ENCODE measurements around the gene POMGNT2.

The POMGNT2 gene

DNA sequence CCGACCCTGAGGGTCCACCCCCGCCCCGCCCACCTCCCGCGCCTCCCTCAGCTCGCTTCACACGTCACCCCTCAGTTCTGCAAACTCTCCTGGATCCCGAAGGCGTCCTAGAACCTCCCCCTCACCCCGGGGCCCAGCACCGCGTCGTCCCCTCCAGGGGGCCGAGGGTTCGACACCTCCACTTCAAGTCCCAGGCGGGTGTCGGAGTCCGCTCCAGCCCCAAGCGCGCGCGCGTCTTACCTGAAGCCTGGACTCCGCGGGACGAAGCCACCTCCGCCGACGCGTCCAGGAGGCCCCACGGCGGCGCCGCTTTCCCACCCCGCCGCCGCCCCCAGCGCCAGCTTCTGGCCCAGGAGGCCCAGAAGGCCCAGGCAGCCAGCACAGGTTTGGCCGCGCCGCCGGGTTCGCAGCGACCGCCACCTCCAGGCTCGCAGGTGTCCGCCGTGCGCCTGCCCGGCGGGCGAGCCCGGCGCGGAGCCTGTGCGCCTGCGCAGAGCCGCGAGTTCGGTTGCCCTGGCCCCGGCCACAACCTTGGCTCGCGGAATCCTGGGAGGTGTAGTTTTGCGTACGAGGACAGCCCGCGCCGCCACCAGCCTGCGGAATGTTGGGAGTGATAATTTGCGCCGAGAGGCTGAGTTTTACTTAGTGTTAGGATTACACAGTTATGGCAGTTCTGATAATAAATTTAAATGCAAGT, at the start of gene POMGNT2:
Gene POMGNT2 (minus strand): TSS at position 484 of the 697 bp plus-strand sequence. CDS start 24,648 bp downstream, outside the sequence.
- DNase-seq (ENCODE audit: low read depth), result peak; percentile 58

DNA sequence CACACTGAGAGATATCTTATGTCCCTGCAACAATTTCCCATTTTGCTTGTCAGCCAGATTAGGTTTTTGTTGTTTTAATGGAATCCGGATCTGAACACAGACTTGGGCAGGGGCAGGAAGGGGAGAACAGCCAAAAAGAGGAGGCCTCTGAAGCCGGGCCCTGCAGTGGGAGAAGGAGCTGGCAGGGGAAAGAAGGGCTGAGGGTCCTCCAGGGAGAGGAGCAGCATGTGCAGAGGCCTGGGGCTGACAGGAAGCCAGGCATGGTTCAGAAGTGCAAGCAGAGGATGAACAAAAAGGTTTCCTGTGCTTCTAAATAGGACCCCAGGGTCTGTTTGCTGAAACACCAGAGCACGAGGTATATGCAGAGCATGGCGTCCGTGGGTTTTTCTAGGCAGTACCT, 49.1 kb upstream of the POMGNT2 start:
- DNase-seq (ENCODE audit: low read depth), result no peak

DNA sequence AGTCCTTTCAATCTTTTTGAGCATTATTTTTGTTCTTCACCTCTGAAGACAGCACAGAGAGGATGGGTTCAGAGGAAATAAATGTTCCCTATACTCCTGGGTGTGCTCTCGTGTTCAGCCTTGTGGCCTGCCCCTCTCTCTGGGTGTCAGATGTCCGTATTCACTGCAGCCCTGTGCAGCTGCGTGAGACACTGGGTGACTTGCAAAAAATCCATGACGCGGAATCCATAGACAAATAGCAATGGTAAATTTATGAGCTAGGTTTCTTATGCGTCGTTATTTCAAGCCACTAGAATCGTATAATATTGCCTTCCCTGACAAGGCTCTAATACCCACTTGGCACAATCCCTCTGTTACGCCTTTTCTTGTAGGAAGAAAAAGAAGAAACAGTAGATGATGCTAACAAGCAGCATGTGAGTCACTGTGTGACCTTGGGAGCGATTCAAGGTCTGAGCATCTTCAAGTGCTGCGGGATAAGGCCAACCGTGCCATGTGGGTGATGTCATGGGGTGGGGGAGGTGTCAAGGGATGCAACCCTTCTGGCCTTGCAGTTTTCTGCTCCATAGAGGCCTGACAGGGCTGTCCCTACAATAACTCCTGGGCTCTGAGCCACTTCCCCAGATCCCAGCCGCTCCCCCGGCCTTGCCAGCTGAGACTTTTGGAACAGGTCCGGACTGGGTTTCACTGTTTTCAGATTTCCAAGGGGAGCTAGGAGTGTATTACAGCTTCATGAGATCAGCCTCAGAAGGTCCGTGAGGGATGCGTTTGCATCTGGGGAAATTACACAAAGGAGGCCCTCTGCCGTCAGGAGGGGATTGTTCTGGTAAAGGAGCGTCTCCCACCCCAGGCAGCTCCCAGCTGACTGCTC, 47.6 kb upstream of the POMGNT2 start:
- peak; percentile 75 for DNase-seq (ENCODE audit: low read depth)

DNA sequence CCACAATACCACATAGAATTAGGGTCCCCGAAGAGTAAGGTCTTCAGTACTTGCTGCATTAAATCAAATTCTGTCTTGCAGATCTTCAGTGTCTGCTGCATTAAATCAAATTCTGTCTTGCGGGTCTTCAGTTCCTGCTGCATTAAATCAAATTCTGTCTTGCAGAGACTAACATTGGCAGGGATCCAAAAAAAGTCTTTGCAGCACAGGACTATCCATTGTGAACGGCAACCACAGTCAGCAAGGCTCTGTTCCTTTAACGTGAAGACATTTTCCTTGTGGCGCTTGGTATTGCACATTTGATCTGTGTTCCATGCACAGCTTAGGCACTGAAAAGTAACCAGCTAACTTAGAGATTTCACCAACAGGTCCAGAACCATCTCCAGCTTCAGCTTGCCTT, 46.8 kb upstream of the POMGNT2 start:
- no peak for DNase-seq (ENCODE audit: low read depth)

DNA sequence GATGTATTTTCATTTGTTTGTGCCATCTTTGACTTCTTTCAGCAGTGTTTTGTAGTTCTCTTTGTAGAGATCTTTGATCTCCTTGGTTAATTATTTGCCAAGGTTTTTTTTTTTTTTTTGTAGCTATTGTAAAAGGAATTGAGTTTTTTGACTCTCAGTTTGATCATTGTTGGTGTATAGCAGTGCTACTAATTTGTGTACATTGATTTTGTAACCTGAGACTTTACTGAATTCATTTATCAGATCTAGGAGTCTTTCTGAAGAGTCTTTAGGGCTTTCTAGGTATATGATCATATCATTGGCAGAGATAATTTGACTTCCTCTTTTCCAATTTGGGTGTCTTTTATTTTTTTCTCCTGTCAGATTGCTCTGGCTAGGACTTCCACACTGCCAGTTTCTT, 42.2 kb upstream of the POMGNT2 start:
- no peak for DNase-seq (ENCODE audit: low read depth)

DNA sequence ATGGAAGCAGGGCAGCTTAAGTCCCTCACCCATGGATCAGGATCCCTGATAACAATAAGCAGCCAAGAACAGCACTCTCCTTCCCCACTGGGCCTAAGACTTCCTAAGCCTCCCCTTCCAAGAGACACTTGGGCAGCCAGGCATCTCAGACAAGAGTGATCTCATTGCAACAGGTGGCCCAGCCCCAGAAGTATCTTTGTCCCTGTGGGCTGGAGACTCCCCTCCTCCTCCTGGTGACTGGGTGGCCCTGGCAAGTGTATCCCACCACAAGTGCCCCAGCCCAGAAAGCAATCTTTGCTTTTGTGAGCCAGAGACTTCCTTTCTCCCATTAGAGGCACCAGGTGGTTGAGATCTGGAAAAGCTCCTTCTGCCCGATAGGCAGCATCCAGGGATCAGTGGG, 40.7 kb upstream of the POMGNT2 start:
- no peak for DNase-seq (ENCODE audit: low read depth)

DNA sequence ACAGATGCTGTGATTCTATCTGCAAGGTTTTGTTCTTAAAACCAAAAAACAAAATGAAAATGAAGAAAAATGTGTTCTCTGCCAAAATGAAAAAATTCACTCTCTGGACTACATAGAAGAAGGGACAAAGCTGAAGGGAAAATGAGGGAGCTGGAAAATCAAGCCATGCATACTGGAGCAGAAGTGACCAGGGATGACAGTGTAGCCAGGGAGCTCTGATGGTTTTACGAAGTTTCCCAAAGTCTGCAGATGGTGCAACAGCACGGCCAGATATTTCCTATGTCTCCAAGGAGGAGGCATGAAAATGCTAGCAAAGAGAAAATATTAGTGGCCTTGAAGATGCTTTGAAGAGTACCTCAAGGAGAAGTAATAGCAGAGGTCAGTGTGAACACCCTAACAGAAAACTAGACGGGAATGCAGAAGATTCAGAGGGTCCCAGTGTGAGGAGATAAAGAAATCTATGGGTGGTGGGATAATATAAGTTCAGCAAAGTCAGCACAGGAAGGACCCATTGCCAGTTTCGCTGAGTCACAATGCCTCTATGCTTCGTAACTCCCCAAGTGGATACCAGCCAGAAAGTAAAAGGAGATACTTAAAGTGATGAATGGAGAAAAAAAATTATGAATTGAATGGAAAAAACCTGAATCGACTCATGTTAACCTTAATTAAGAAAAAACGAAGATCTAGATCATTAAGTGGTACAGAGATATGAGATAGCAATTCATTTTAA, 39.0 kb upstream of the POMGNT2 start:
- DNase-seq (ENCODE audit: low read depth), result peak; percentile 33

DNA sequence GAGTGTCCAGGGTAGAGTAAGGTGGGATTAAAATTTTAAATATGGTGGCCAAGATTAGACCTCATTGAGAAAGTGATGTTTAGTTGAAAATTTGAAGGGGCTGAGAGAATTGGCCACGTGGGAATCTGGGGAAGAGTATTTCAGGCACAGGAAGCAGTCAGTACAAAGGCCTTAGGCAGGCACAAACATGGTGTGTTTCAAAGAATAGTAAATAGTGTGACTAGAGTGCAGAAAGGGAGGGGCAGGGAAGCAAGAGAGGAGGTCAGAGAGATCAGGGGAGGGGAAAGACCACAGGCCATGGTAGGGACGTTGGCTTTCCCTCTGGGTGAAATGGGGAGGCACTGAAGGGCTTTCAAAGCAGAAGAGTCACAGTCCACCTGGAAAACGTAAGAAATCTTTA, 36.6 kb upstream of the POMGNT2 start:
- DNase-seq (ENCODE audit: low read depth), result no peak

DNA sequence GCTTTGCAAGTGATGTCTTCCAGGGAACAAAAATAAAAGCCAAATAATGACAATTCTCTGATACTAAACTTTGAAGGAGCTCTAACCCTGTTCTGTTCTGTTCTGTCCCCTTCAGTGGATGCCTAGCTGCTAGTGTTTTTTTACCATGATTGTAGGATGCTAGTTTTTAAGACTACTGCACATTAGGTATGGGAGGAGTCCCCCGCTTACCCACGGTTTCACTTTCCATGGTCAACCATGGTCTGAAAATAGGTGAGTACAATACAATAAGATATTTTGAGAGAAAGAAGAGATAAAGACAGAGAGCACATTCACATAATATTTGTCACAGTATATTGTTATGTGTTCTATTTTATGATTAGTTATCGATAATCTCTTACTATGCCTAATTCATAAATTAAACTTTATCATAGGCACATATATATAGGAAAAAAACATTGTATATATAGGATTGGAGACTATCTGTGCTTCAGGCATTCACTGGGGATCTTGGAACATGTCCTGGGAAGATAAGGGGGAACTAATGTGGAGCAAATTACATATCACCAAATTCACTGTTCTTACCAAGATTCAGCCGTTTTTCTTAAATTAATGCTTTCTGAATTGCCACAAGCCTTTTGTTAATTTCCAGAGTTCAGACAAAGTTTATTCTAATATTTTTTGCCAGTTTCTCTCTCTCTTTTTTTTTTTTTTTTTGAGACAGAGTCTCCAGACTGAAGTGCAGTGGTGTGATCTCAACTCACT, 32.8 kb upstream of the POMGNT2 start:
- DNase-seq (ENCODE audit: low read depth), result no peak

DNA sequence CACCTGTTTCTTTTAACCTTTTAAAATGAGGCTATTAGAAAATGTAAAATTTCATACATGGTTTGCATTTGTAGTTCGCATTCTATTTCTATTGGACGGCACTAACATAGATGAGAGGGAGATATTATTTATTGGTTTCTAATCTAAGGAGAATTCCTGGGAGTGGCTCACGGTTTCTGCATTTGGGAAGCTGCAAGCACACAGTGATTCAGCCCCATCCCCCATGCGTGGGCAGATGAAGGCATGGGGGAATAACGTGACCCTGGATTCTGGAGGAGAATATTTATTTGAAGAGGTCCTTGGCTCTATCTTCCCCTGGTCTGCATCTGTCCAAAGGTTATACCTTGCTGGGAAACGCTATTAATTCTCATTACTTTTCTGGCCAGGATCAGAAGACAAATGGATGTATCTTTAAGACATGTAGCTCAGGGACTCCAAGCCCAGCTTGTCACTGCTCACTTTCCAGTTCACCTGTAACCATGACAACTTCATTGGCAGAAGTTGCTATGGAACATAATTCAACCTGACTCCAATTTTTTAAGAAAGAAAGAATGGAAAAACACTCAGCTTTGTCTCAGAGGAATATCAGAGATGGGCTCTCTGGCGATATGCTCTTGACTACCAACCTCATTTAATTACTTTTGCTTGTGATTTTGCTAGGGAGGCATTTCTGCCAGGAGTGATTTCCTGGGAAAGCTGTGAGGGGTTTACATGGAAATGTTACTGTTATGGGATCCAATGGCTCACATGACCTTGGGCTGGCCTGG, 27.2 kb upstream of the POMGNT2 start:
- no peak for DNase-seq (ENCODE audit: low read depth)

DNA sequence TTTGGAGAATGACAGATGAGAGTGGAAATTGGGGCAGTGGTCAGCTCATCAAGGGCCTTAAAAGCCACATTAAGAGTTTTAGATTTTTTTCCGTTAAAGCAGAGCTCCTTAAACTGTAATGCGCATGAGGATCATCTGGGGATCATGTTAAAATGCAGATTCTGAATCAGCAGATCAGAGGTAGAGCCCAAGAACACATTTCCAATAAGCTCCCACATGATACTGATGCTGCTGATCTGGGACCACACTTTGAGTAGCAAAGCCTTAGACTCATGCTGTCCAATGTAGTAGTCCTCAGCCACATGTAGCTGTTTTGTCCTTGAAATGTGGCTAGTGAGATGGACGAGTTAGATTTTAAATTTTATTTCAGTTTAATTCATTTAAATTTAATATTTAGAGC, 26.3 kb upstream of the POMGNT2 start:
- no peak for DNase-seq (ENCODE audit: low read depth)

DNA sequence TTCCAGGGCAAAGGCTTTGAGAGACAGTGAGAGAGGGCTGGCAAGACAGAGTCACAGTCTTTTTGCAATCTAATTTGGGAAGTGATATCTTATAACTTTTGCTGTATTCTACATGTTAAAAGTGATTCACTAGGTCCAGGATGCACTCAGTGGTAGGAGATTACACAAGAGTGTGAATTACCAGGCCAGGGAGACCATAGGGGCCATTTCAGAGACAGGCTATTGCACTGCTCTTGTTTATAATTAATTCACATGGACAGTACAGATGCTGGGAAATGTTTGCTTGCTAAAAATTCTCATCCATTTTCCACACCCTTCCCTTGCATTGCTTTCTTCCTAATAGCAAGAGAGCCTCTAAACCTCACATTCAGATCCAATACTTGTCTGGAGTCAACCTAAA, 22.6 kb upstream of the POMGNT2 start:
- no peak for DNase-seq (ENCODE audit: low read depth)

DNA sequence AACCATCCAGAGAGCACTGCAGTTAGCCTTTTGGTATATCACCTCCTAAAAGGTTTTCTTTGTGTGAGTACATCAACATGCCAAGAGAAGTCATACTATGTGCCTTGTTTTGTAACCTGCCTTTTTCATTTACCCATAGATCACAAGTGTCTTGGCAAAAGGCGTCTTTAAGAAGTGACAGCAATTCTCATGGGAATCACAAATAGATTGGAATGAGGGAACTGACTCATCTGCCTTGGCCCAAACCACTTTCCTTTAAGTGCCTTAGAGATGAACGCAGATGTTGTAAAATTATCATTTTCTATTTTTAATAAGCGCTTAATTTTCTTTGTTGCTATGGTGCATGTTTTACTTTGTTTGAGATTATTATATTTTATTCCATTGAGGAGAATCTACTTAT, 20.7 kb upstream of the POMGNT2 start:
- DNase-seq (ENCODE audit: low read depth), result no peak

DNA sequence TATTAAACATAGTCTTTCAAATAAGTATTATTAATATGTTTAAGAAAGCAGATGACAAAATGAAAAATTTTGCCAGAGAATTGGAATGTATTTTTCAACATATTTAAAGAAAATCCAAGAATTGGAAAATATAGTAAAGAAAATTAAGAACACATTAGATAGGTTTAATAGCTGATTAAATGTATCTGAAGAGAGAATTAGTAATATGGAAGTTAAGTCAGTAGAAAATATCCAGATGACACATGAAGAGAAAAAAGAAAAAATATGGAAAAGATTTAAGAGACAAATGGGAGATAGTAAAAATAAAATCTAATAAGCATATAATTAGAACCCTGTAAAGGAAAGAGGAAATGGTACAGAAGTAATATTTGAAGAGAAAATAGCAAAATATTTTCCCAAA, 18.0 kb upstream of the POMGNT2 start:
- DNase-seq (ENCODE audit: low read depth), result no peak

DNA sequence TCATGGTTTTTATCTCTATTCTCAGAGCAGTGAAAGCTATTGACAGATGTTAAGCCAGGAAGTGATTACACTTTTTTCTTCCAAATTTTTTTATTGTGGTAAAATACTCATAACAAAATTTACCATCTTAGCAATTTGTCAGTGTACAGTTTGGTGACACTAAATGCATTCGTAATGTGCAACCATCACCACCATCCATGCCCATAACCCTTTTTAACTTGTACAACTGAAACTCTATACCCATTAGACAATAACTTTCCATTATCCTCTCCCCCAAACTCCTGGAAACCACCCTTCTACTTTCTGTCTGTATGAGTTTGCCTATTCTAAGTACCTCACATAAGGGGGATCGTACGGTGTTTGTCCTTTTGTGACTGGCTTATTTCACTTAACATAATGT, 15.1 kb upstream of the POMGNT2 start:
- DNase-seq (ENCODE audit: low read depth), result no peak

DNA sequence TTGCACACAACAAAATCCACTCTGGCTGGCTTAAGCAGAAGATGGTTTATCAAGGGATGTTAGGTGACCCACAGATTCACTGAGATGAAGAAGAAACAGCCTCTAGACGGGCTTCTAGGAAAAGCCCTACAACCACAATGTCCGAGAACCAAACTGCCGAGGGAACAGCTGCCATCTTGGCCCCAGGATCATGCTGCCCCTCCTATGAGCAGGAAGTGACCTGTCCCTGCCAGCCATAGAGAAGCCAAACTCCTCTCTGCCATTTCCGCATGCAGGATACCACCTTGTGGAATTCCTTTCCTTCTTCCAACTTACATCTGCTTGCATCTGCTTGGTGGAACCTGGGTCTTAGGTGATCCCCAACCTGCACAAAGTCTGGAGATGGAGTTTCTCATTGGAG, 11.4 kb upstream of the POMGNT2 start:
- DNase-seq (ENCODE audit: low read depth), result no peak

DNA sequence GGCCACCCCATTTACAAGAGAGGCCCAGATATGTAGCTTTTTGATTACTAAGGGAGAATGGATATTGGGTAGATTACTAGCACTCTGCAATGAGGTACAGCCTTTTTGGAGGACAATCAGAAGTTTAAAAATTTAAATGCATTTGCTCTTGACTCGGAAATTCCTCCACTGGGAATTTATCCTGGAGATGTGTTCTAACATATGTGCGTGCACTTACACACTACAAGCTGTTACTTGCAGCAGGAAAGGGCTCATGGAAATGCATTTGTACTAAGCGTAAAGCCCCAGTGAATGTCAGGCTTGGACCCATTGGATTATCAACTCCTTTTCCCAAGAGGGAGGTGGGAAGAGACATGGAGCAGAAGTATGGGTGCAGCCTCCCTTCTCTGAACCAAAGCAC, 7.8 kb upstream of the POMGNT2 start:
- DNase-seq (ENCODE audit: low read depth), result no peak

DNA sequence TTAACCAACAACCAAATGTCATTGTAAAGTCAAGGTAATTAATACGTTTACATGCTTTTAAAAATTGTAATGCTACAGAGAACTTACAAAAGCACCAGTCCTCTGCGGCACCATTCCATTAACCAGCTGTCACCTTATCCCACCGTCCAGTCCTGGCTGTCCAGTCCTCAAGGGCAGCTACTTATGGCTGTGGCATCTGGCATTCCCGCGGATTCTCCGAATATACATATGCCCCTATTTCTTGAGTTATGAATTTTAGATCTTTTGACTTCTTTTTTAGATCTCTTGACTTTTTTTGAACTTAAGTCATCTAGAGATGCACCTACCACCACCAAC, 382 bp upstream of the POMGNT2 start:
- DNase-seq (ENCODE audit: low read depth), result no peak

DNA sequence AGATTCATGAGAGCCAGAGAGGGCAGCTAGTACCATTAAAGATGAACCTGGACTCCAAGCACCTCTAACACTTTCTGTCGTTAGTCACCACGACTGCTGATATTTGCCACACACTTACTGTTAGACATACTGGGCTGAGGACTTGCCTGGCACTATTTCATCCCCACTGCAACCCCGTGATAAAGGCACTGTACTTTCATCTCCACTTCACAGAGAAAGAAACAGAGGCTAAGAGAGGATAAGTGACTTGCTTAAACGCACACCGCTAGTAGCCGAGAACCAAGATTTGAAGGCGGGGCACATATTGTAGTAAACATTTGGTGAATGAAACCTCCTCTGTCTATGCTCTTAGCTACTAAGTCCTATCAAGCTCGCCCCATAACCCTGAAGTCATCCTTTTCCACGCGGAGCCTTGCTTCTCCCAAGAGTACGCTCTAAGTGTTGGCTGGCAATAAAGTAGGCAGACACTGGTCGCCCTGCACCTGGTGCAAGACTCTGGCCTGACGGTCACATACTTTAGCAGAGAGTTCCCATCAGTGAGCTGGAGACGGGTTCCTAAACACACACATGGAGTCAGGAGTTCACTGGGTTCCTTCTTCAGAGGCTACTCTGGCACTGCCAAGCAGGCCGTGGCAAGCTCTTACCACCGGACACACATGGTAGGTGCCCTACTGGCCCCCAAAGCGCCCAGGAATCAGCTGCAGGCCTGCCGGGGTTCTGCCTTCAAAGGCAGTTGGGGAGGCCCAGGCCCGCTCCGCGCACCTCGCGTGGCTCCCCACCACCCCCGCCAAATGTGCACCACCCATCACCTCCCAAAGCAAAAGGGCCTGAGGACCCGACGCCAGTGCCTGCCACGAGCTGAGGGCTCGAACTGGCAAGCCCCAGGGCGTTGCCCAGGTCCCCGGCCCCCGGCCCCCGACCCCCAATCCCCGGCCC, 951 bp downstream of the POMGNT2 start:
- no peak for DNase-seq (ENCODE audit: low read depth)

DNA sequence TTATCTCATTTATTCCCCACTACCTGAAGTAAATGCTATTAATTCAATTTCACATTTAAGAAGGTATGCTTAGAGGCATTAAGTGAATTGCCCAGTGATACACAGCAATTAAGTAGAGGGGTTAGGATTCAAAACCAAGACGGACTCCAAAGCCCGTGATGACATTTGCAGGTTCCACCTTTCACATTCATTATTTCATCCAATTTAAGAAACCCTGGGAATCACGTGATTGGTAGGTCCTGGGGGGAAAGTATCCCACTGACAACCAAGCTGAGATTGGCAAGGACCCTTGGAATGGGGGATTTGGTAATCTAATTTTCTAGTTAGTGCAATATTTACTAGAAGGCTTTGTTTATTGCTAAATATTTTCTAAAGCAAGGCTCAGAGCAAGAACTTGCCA, 1.8 kb downstream of the POMGNT2 start:
- no peak for DNase-seq (ENCODE audit: low read depth)
